NCI-H82 treated with DMSO at 0.1 percent for 48 hours (cell line): ENCODE results near the gene RUNDC1.
"Not testable (repeated sequence)": the region's sequence is repeated elsewhere in the genome, so short reads cannot be mapped to it uniquely, and the experiment has no call there.

Experiments
- DNase-seq: peaks from one replicate; lab custom pipeline; 2025; ENCODE audit not compliant: unreplicated experiment; lab: John Stamatoyannopoulos, UW

RUNDC1 gene

GRCh38 chr17:42980274-42980765 is at the start of gene RUNDC1:
TSS of gene RUNDC1 (plus strand) at chr17:42980565. CDS start at chr17:42980577, 12 bp downstream.
- DNase-seq, result peak; percentile 62

GRCh38 chr17:42937712-42938596 is 42.4 kb upstream of the RUNDC1 start:
- DNase-seq, result peak; percentile 34

- no peak for DNase-seq
Measured at GRCh38 chr17:42944211-42944610, 36.2 kb upstream of the RUNDC1 start.

- DNase-seq, result no peak
Measured at GRCh38 chr17:42946812-42947211, 33.6 kb upstream of the RUNDC1 start.

GRCh38 chr17:42950044-42950783 is 30.2 kb upstream of the RUNDC1 start:
- no peak for DNase-seq

GRCh38 chr17:42953669-42954068 is 26.7 kb upstream of the RUNDC1 start:
- no peak for DNase-seq

- peak; percentile 74 for DNase-seq
Measured at GRCh38 chr17:42964161-42964932, 16.0 kb upstream of the RUNDC1 start, which contains the start of gene AARSD1. TSS of gene AARSD1 (minus strand) at chr17:42964454. CDS start at chr17:42964440, 14 bp downstream.

GRCh38 chr17:42967925-42968324 is 12.4 kb upstream of the RUNDC1 start:
- DNase-seq, result no peak

- DNase-seq, result no peak
Measured at GRCh38 chr17:42969001-42969581, 11.3 kb upstream of the RUNDC1 start.

- no peak for DNase-seq
Measured at GRCh38 chr17:42971589-42971988, 8.8 kb upstream of the RUNDC1 start.

- DNase-seq, result not testable (repeated sequence)
Measured at GRCh38 chr17:42973323-42973722, 7.0 kb upstream of the RUNDC1 start.

GRCh38 chr17:42975265-42975664 is 5.1 kb upstream of the RUNDC1 start:
- DNase-seq, result no peak

- DNase-seq, result not testable (repeated sequence)
Measured at GRCh38 chr17:42975701-42976100, 4.7 kb upstream of the RUNDC1 start.

GRCh38 chr17:42979511-42980273 is 673 bp upstream of the RUNDC1 start, which contains the start of gene PTGES3L:
TSS of gene PTGES3L (minus strand) at chr17:42980080. CDS start at chr17:42980053, 27 bp downstream.
- DNase-seq, result no peak

GRCh38 chr17:42980766-42981397 is 517 bp downstream of the RUNDC1 start:
- DNase-seq, result no peak

GRCh38 chr17:42982266-42982665 is 1.9 kb downstream of the RUNDC1 start:
- no peak for DNase-seq

- DNase-seq, result no peak
Measured at GRCh38 chr17:42985225-42985624, 4.9 kb downstream of the RUNDC1 start.

GRCh38 chr17:42989141-42989540 is 8.8 kb downstream of the RUNDC1 start:
- no peak for DNase-seq
